Testis (tissue), 3 donors: ENCODE results near the gene FAR1. TPM values are rescaled to one million over a fixed set of nuclear protein-coding genes. Genes with fewer than 3 reads are reported as not detected.

Source experiments
- DNase-seq: peaks from one replicate; pipeline ENCODE4 v3.0.0-alpha.2; 2019
- H3K27ac ChIP-seq, 2 donors: fragments of 200-600 bp; sonication (generic); one replicate each; pipeline ENCODE4 v1.5.1; 2019
- H3K27me3 ChIP-seq: fragments of 200-600 bp; sonication (generic); one replicate; pipeline ENCODE4 v1.5.1; 2019
- H3K36me3 ChIP-seq: fragments of 200-600 bp; sonication (generic); one replicate; pipeline ENCODE4 v1.5.1; 2017; ENCODE audit warnings: low read depth; ENCODE audit errors: missing control alignments
- H3K4me1 ChIP-seq: fragments of 200-600 bp; sonication (generic); one replicate; pipeline ENCODE4 v1.5.1; 2019
- H3K4me3 ChIP-seq, 2 donors: fragments of 200-600 bp; sonication (generic); one replicate each; pipeline ENCODE4 v1.5.1; 2017 to 2019
- H3K9me3 ChIP-seq: fragments of 200-600 bp; sonication (generic); one replicate; pipeline ENCODE4 v1.5.1; 2017
- POLR2A ChIP-seq: fragments of 450-650 bp; IDR thresholded peaks from one replicate; pipeline ENCODE4 v1.6.1; 2017; ENCODE audit warnings: antibody characterized with exemption, mild to moderate bottlenecking, moderate library complexity
- WGBS, 2 donors: methylation state at CpG; one replicate each; pipeline ENCODE4 v1.1.5; 2018; 5-methylcytosine and 5-hydroxymethylcytosine counted together
- intact Hi-C: fragments of 100-400 bp; cut with DNase I; formaldehyde crosslinking; loops from one replicate; pipeline ENCODE4 v1.15.1; 2023; ENCODE audit warnings: low total_unique reads
- polyA plus RNA-seq: library from polyadenylated mRNA; stranded (reverse); fragments of 350-450 nt; fragmentation: Illumina TruSeq; extraction: RNeasy Lipid Tissue Mini Kit (QIAGEN cat#74804); gene quantifications from one replicate; pipeline ENCODE4 v1.2.3, GENCODE V29; 2014; ENCODE audit warnings: low read depth, low replicate concordance; ENCODE audit not compliant: insufficient read depth
- total RNA-seq, 2 donors: library from RNA; depleted of rRNA; stranded (reverse); fragments of >200 nt; gene quantifications; one replicate each; pipeline ENCODE4 v1.2.3, GENCODE V29; 2016
- TF ChIP-seq, protein P1 (sequence below), 3 experiments: fragments of 450-650 bp in 2 of 3; fragments of 200-600 bp in 1 of 3; sonication (generic) in 1 of 3; IDR thresholded peaks; one replicate each; pipeline ENCODE4 v1.5.1; 2016 to 2019; ENCODE audit warnings: antibody characterized with exemption in 3 of 3, mild to moderate bottlenecking in 2 of 3, moderate library complexity in 1 of 3

FAR1 gene
- total and polyA plus RNA-seq, 3 donors from 2014 or later: 33.8 to 65.6 (median 52.9) TPM

GRCh38 chr11:13699870-13700269 lies 31.4 kb downstream of the FAR1 start:
- DNase-seq: no peak
- no peak overlapping the region for H3K4me3 ChIP-seq
- no peak overlapping the region for H3K27ac ChIP-seq
- no peaks in the 10 kb centered on the region for H3K9me3 ChIP-seq
- H3K36me3 ChIP-seq: no peaks in the 10 kb centered on the region
- H3K4me1 ChIP-seq: no peaks in the 10 kb centered on the region
- 85% methylated on average over 1 of the region's 1 CpG for WGBS, 2 donors
- TF ChIP-seq, protein P1, sequence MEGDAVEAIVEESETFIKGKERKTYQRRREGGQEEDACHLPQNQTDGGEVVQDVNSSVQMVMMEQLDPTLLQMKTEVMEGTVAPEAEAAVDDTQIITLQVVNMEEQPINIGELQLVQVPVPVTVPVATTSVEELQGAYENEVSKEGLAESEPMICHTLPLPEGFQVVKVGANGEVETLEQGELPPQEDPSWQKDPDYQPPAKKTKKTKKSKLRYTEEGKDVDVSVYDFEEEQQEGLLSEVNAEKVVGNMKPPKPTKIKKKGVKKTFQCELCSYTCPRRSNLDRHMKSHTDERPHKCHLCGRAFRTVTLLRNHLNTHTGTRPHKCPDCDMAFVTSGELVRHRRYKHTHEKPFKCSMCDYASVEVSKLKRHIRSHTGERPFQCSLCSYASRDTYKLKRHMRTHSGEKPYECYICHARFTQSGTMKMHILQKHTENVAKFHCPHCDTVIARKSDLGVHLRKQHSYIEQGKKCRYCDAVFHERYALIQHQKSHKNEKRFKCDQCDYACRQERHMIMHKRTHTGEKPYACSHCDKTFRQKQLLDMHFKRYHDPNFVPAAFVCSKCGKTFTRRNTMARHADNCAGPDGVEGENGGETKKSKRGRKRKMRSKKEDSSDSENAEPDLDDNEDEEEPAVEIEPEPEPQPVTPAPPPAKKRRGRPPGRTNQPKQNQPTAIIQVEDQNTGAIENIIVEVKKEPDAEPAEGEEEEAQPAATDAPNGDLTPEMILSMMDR (IDR thresholded peaks at IDR 0.05): no peak
- no peak for TF ChIP-seq POLR2A
- no peaks in the 10 kb centered on the region for H3K27me3 ChIP-seq
- intact Hi-C loops: no loop called here

GRCh38 chr11:13701506-13701905 lies 33.0 kb downstream of the FAR1 start:
- DNase-seq: no peak
- intact Hi-C loops: no loop called here
- H3K4me3 ChIP-seq: no peak overlapping the region
- H3K4me1 ChIP-seq: no peaks in the 10 kb centered on the region
- H3K27ac ChIP-seq: no peak overlapping the region
- WGBS, 2 donors: 76 to 81% methylated on average over 2 of the region's 2 CpGs
- no peak for TF ChIP-seq POLR2A
- no peaks in the 10 kb centered on the region for H3K36me3 ChIP-seq
- no peaks in the 10 kb centered on the region for H3K27me3 ChIP-seq
- H3K9me3 ChIP-seq: no peaks in the 10 kb centered on the region

DNA sequence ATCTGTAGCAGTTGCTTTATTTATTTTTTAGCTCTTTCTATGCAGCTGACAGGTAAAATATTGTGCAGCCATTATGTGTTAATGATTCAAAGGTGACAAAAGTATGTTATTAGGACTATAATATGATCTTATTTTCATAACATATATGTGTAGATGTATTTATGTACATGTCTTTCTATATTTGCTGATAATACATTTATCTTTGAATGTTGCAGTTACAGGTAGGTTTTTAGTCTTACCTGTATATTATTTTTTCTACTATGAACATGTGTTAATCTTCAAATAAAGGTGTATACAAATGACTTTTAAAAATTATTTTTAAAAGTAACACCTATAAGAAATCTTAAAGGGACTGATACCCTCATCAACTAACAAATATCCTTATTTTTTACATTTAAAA lies 33.6 kb downstream of the FAR1 start:
- no peaks in the 10 kb centered on the region for H3K36me3 ChIP-seq
- intact Hi-C loops: no loop called here
- no peak for DNase-seq

DNA sequence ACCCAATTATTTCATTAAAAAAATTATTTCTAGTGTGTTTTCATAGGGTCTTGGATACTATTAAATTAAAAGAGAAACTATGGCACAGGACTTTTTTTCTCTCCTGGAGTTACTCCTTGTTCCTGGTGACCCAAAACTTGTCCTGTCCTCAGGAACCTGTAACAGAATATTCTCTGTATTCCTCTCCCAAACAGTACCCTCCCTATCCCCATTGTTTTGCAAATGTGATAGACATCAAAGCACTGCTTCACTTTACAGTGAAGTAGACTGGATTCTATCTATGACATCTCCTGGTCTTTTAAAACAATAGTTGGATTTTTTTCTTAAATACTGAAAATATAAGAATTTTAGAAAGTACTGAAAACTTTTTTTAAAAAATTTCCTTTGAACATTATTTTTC lies 37.2 kb downstream of the FAR1 start:
- intact Hi-C loops: no loop called here
- no peaks in the 10 kb centered on the region for H3K4me1 ChIP-seq
- TF ChIP-seq, protein P1 (IDR thresholded peaks at IDR 0.05): no peak
- no peak for TF ChIP-seq POLR2A

More for the DNA sequence above, 33.6 kb downstream of the FAR1 start:
- H3K9me3 ChIP-seq: no peaks in the 10 kb centered on the region
- H3K4me1 ChIP-seq: no peaks in the 10 kb centered on the region
- no peak overlapping the region for H3K27ac ChIP-seq
- H3K4me3 ChIP-seq: no peak overlapping the region
- no peaks in the 10 kb centered on the region for H3K27me3 ChIP-seq
- TF ChIP-seq, protein P1 (IDR thresholded peaks at IDR 0.05): no peak
- no peak for TF ChIP-seq POLR2A

GRCh38 chr11:13713982-13714381 lies 45.5 kb downstream of the FAR1 start:
- no peak overlapping the region for H3K4me3 ChIP-seq
- H3K27ac ChIP-seq: no peak overlapping the region
- WGBS, 2 donors: 89 to 92% methylated on average over 2 of the region's 2 CpGs
- H3K4me1 ChIP-seq: no peaks in the 10 kb centered on the region
- H3K36me3 ChIP-seq: no peaks in the 10 kb centered on the region
- DNase-seq: no peak
- intact Hi-C loops: no loop called here
- H3K9me3 ChIP-seq: no peaks in the 10 kb centered on the region
- no peaks in the 10 kb centered on the region for H3K27me3 ChIP-seq
- TF ChIP-seq, protein P1 (IDR thresholded peaks at IDR 0.05): no peak
- TF ChIP-seq POLR2A: no peak

More for the DNA sequence above, 37.2 kb downstream of the FAR1 start:
- no peak for DNase-seq
- Histone ChIP-seq H3K27me3 (no peaks in the 10 kb centered on the region), H3K36me3 (no peaks in the 10 kb centered on the region), H3K9me3 (no peaks in the 10 kb centered on the region), H3K27ac (no peak overlapping the region), H3K4me3 (no peak overlapping the region)
